A549 (cell line): Measurements from ENCODE around the gene TRIM24. TPM values are rescaled to one million over a fixed set of nuclear protein-coding genes. Genes with fewer than 3 reads are reported as not detected.

ENCODE experiments used
- ATAC-seq, 2 experiments: fragments of 200-7000 bp in 1 of 2; fragments of >200 bp in 1 of 2; cut with Nextera tagmentation in 1 of 2; cut with Tn5 transposase in 1 of 2; 3 replicates each; pipeline versions ENCODE4 v1.8.0 to v1.9.1; 2018 to 2020; ENCODE audit warnings: mild to moderate bottlenecking in 1 of 2, moderate library complexity in 1 of 2
- CTCF ChIA-PET: fragments of 300-600 bp; sonication (Branson Sonifier 250); formaldehyde crosslinking; extraction: SDS; loops from one replicate; lab custom pipeline; 2021; ENCODE audit warnings: antibody characterized with exemption, inconsistent platforms; lab: Yijun Ruan, JAX
- POLR2A ChIA-PET: fragments of 350-600 bp; formaldehyde crosslinking; extraction: SDS; loops from one replicate; lab custom pipeline; 2021; ENCODE audit warnings: antibody characterized with exemption, inconsistent platforms; lab: Yijun Ruan, JAX
- DNase-seq, 2 experiments: peaks; one replicate each; pipeline versions ENCODE4 v3.0.0 to v3.0.0-alpha.2; 2011 to 2016; ENCODE audit warnings: low read depth in 1 of 2, low spot score in 1 of 2
- FAIRE-seq: peaks from 2 replicates; lab custom pipeline; 2011; peaks lifted over from hg19 to GRCh38; lab: Jason Lieb, UNC
- H3K27ac ChIP-seq, 2 experiments: fragments of >200 bp; sonication (Bioruptor Twin); formaldehyde crosslinking; 3 replicates each; pipeline ENCODE4 v1.5.1; 2016 to 2017
- H3K4me1 ChIP-seq: fragments of >200 bp; sonication (Bioruptor Twin); formaldehyde crosslinking; 3 replicates; pipeline ENCODE4 v1.6.1; 2016
- H3K4me2 ChIP-seq: fragments of >200 bp; sonication (Bioruptor Twin); formaldehyde crosslinking; 3 replicates; pipeline ENCODE4 v1.6.1; 2016
- H3K4me3 ChIP-seq: fragments of >200 bp; sonication (Bioruptor Twin); formaldehyde crosslinking; 3 replicates; pipeline ENCODE4 v1.5.1; 2016
- H3K9me3 ChIP-seq: fragments of >200 bp; sonication (Bioruptor Twin); formaldehyde crosslinking; 3 replicates; pipeline ENCODE4 v1.6.1; 2016
- BCL3 ChIP-seq: fragments of >200 bp; sonication (Bioruptor Twin); formaldehyde crosslinking; IDR thresholded peaks from 3 replicates; pipeline ENCODE4 v1.6.1; 2016
- BHLHE40 ChIP-seq: IDR thresholded peaks from 2 replicates; pipeline ENCODE4 v1.6.1; 2012; ENCODE audit warnings: low read depth, low read length, inconsistent platforms
- CBX8 ChIP-seq: fragments of 200-600 bp; sonication (generic); IDR thresholded peaks from 2 replicates; pipeline ENCODE4 v1.6.1; 2016
- E2F6 ChIP-seq: IDR thresholded peaks from 2 replicates; pipeline ENCODE4 v1.6.1; 2012; ENCODE audit warnings: low read depth, borderline replicate concordance
- HES2 ChIP-seq: fragments of >200 bp; sonication (Bioruptor Twin); formaldehyde crosslinking; IDR thresholded peaks from 2 replicates; pipeline ENCODE4 v1.6.1; 2016
- HOXB5 ChIP-seq: fragments of 250-450 bp; sonication (Bioruptor Pico); IDR thresholded peaks from 2 replicates; pipeline ENCODE4 v1.5.0; 2020; ENCODE audit warnings: mild to moderate bottlenecking, moderate library complexity
- KDM5A ChIP-seq: fragments of 200-600 bp; sonication (generic); IDR thresholded peaks from 2 replicates; pipeline ENCODE4 v1.6.1; 2016; ENCODE audit warnings: antibody characterized with exemption, mild to moderate bottlenecking
- MAX ChIP-seq: IDR thresholded peaks from 2 replicates; pipeline ENCODE4 v1.6.1; 2012
- MYC ChIP-seq: IDR thresholded peaks from 2 replicates; pipeline ENCODE4 v1.6.1; 2012; ENCODE audit warnings: mild to moderate bottlenecking, inconsistent platforms, low read length, improper control_type of control experiment, borderline replicate concordance
- NFE2L2 ChIP-seq: fragments of 150-350 bp; conservative IDR thresholded peaks from 2 replicates; pipeline ENCODE4 v1.6.1; 2014; ENCODE audit warnings: low read length
- NPAS2 ChIP-seq: fragments of 250-450 bp; sonication (Bioruptor Pico); IDR thresholded peaks from 2 replicates; pipeline ENCODE4 v1.8.0; 2022; ENCODE audit warnings: mild to moderate bottlenecking, moderate library complexity, borderline replicate concordance
- PBX3 ChIP-seq: IDR thresholded peaks from 2 replicates; pipeline ENCODE4 v1.6.1; 2012
- PHF8 ChIP-seq: fragments of 200-600 bp; sonication (generic); IDR thresholded peaks from 2 replicates; pipeline ENCODE4 v1.6.1; 2016; ENCODE audit warnings: low read depth, mild to moderate bottlenecking, antibody characterized with exemption, moderate library complexity, borderline replicate concordance
- POLR2A ChIP-seq: IDR thresholded peaks from 2 replicates; pipeline ENCODE4 v1.6.1; 2012; ENCODE audit warnings: mild to moderate bottlenecking, low read length
- RARB ChIP-seq: fragments of 250-450 bp; sonication (Bioruptor Pico); IDR thresholded peaks from 2 replicates; pipeline ENCODE4 v1.8.0; 2021; ENCODE audit warnings: mild to moderate bottlenecking, moderate library complexity
- REST ChIP-seq: fragments of 200-600 bp; sonication (generic); IDR thresholded peaks from 2 replicates; pipeline ENCODE4 v1.6.1; 2016; ENCODE audit warnings: antibody characterized with exemption, mild to moderate bottlenecking, moderate library complexity
- TFCP2L1 ChIP-seq: fragments of 250-450 bp; sonication (Bioruptor Pico); IDR thresholded peaks from 2 replicates; pipeline ENCODE4 v1.5.0; 2021; ENCODE audit warnings: mild to moderate bottlenecking
- TP53 ChIP-seq: fragments of 250-450 bp; sonication (Bioruptor Pico); IDR thresholded peaks from 2 replicates; pipeline ENCODE4 v1.5.0; 2021; ENCODE audit warnings: mild to moderate bottlenecking, moderate library complexity
- ZC3H11A ChIP-seq: fragments of 450-650 bp; IDR thresholded peaks from 2 replicates; pipeline ENCODE4 v1.6.1; 2014; ENCODE audit warnings: antibody characterized with exemption, mild to moderate bottlenecking
- ZFP36 ChIP-seq: fragments of 450-650 bp; IDR thresholded peaks from 2 replicates; pipeline ENCODE4 v1.6.1; 2014; ENCODE audit warnings: borderline replicate concordance; ENCODE audit not compliant: partially characterized antibody
- ZSCAN20 ChIP-seq: fragments of 250-450 bp; sonication (Bioruptor Pico); IDR thresholded peaks from 2 replicates; pipeline ENCODE4 v1.8.0; 2022; ENCODE audit warnings: mild to moderate bottlenecking, moderate library complexity
- WGBS: methylation state at CpG from one replicate; pipeline ENCODE4 v1.1.6; 2017; ENCODE audit errors: missing lambda C conversion rate; 5-methylcytosine and 5-hydroxymethylcytosine counted together
- polyA plus RNA-seq, 4 experiments: library from polyadenylated mRNA; depleted of rRNA in 3 of 4; stranded (reverse); fragments of >200 nt; fragmentation: RNase III in 1 of 4; extraction: RNeasy Plus Mini Kit Qiagen cat#74134 plus additional on column Dnase treatment in 1 of 4; gene quantifications; 2 replicates in 3 of 4; 3 replicates in 1 of 4; pipeline ENCODE4 v1.2.3, GENCODE V29; 2011 to 2017

Gene TRIM24
- polyA plus RNA-seq, 2 of the 4 experiments (the other 2 are of a cell fraction): 8.3 to 11.6 TPM

- TF ChIP-seq KDM5A (no peak), NPAS2 (CRISPR knock-in tag) (no peak), BHLHE40 (no peak), MYC (no peak), CBX8 (no peak), MAX (no peak)
These were observed 23.7 kb upstream of the TRIM24 start (continued) for GRCh38 chr7:138436388-138436787.

- FAIRE-seq (no peak), ATAC-seq (no peak), DNase-seq (no peak)
- Histone ChIP-seq H3K4me3 (no peak overlapping the region), H3K4me2 (no peak overlapping the region), H3K27ac (no peak overlapping the region), H3K9me3 (no peaks in the 10 kb centered on the region), H3K4me1 (no peaks in the 10 kb centered on the region)
- CTCF ChIA-PET: no interaction called here
- no peak for TF ChIP-seq BCL3
- TF ChIP-seq ZSCAN20 (CRISPR knock-in tag): no peak
- TF ChIP-seq KDM5A: no peak
- no peak for TF ChIP-seq E2F6
- no peak for TF ChIP-seq TP53
- no peak for TF ChIP-seq PHF8
- TF ChIP-seq POLR2A: no peak
- no peak for TF ChIP-seq HOXB5
- TF ChIP-seq ZFP36: no peak
- no peak for TF ChIP-seq TFCP2L1 (CRISPR knock-in tag)
- TF ChIP-seq PBX3: no peak
- no peak for TF ChIP-seq HES2
- TF ChIP-seq NFE2L2: no peak
- TF ChIP-seq RARB (CRISPR knock-in tag): no peak
- TF ChIP-seq REST: no peak
- no peak for TF ChIP-seq ZC3H11A
- POLR2A ChIA-PET: no interaction called here
- WGBS: 90% methylated on average over 15 of the region's 17 CpGs
These were observed 19.6 kb upstream of the TRIM24 start for GRCh38 chr7:138440460-138440859.
